SKM-1 (cell line): ENCODE data around the gene ATAD3C.
"Not testable (repeated sequence)": the region's sequence is repeated elsewhere in the genome, so short reads cannot be mapped to it uniquely, and the experiment has no call there.

Source experiments
- DNase-seq: peaks from one replicate; lab custom pipeline; 2025; ENCODE audit not compliant: unreplicated experiment; lab: John Stamatoyannopoulos, UW

The ATAD3C gene, protein sequence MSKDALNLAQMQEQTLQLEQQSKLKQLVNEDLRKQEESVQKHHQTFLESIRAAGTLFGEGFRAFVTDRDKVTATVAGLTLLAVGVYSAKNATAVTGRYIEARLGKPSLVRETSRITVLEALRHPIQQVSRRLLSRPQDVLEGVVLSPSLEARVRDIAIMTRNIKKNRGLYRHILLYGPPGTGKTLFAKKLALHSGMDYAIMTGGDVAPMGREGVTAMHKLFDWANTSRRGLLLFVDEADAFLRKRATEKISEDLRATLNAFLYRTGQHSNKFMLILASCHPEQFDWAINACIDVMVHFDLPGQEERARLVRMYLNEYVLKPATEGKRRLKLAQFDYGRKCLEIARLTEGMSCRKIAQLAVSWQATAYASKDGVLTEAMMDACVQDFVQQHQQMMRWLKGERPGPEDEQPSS

DNA sequence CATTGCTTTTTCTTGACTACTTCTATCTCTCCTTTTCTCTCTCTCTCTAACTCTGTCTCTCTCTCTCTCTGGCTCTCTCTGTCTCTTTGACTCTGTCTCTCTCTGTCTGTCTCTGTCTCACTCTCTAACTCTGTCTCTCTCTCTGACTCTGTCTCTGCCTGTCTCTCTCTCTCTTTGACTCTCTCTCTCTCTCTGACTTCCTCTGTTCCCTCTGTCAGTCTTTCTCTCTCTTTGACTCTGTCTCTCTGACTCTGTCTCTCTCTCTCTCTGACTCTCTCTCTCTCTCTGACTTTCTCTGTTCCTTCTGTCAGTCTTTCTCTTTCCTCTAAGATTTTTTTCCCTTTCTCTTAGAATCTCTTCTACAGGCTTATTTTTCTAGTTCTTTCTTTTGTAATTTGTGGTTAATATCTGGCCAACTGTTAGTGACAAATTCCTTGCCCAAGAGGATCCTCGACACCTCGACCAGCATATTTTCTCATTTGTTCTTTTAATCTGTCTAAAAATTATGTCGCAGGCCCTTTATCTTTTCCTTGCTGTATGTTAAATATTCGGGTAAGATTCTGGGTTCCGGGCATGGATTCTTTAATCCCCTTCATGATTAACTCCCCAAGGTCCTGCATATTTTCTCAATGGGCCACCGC lies at the start of gene ATAD3C:
Gene ATAD3C (plus strand): TSS at position 591 of the 641 bp plus-strand sequence. CDS start 995 bp downstream, outside the sequence.
- DNase-seq = no peak

DNA sequence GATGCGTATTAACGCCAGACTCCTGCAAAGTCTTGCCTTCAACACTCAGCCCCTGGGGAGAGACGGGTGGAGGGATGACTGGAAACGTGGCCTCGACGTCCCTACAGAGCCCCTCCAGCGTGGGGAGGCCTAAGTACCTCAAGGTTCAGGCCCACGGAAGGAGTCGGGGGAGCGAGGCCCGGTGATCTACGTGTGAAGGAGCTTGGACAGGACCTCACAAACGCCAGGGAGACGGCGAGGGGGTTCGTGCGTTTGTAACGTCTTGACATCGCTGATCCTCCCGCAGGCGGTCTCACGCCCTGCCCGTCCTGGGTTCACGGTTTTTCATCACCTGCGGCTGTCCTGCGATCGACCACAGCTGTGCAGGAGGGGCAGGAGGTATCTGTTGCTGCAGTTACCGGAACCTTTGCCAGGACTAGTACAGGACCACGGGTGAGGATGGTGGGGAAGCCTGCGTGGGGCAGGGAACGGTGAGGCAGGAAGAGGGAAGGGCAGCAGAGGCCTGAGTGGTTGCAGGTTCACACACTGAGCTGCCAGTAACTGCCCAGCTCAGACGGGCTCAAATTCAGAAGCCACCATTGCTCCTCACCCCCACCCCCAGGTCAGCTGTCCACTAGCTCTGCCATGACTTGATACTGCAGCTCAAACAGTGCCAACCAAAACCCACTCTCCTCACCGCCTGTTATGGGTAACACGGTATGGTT lies 49.5 kb upstream of the ATAD3C start:
- DNase-seq = no peak

DNA sequence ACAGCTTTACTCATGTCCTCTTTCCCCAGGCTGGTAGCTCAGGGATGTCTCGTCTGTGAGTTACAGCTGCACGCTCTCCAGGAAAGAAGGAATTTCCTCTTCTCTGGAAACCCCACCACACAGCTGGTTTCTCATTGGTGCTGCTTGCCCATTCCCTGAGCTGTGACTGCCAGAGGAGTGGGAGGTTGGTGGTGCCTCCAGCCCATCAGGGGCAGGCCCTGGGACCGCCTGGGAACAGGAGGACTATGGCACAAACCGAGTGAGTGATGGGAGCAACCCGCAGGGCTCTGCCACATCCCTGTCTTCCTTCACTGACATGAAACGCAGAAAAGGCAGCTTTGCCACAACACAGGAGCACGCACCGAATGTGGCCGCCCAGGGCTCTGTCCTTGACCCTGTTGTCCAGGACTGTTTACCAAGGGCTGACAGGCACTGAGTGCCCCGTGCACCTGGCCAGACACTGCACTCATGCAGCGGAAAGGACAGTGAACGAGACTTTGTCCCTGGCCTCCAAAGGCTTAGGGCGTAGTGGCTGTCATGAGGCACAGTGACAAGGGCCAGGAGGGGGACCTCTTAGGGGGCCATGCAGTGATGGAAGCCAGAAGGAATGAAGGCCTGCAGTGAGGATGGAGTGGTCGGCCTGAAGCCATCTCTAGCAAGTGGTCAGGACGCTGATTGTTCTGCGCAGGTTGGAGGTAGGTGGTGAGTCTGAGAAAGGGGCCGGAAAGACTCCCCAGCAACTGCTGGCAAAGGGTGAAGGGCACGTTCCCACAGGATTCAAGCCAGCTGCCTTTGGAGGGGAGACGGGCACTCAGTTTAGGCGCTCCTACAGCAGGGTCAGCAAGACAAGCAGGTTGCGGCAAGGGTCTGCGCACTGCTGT lies 48.7 kb upstream of the ATAD3C start:
- DNase-seq = no peak

DNA sequence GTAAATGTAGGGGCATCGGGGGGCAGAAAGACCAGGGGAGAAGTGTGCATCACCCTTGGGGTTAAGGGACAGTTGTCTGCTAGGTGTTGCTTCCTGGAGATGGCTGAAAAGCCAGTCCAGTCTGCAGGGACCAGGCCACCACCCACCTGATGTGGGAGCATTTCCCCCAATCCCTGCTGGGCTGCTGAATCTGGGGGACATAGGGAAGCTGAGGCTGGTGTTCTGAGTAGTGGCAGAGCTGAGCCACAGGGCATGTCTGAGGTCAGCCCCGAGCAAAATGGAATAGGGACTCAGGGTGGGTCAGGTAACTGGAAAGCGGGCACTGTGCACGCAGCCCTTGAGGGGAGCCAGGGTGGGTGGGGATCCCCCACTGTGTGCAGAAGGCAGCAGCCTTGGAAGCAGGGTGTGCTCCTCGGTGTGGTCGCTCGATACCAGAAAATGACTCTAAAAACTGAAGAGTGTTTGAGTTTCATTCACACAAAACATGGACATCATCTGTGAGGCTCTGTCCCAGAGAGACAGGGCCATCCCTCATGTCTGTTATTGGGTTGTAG lies 48.0 kb upstream of the ATAD3C start:
- DNase-seq = no peak

DNA sequence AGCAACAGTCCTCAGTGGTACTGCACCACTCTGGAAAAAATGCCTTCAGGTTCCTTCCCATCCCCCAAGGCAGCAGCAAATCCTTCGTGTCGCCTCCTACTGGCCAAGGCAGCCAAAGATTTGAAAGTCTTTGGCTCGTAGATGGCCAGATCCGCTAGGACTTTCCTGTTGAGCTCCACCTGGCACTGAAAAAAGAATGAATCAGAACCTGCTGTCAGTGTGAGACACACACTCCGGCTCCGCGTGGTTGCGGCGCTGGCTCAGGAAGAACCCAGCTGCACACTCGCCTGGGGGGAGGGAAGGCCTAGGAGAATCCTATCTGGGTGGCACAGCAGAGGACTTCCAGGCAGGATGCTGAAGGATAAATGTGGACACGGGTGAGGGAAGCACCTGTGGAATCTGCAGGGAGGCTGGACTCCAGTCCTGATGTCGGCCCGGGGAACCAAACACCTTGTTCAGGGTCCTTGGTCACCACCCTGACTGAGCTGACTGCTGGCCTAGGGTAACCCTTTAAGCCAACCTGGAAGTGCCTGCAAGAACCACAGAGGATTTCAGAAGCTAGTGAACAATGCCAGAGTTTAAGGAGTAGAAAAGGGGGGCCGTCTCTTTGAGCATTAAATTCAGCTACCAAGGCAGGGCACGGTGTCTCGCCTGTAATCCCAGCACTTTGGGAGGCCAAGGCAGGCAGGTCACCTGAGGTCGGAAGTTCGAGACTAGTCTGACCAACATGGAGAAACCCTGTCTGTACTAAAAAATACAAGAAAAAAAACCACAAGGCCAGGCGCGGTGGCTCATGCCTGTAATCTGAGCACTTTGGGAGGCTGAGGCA lies 47.2 kb upstream of the ATAD3C start:
- DNase-seq = peak; percentile 33

DNA sequence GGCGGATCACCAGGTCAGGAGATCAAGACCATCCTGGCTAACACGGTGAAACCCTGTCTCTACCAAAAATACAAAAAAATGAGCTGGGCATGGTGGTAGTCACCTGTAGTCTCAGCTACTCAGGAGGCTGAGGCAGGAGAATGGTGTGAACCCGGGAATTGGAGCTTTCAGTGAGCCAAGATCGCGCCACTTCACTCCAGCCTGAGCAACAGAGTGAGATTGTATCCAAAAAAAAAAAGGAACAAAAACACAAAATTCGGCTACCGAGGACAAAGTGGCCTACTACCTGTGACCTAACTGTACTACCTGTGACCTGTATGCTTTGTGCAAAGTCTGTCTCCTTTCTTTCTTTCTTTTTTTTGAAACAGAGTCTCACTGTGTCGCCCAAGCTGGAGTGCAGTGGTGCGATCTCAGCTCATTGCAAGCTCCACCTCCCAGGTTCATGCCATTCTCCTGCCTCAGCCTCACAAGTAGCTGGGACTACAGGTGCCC lies 46.5 kb upstream of the ATAD3C start:
- DNase-seq = not testable (repeated sequence)

DNA sequence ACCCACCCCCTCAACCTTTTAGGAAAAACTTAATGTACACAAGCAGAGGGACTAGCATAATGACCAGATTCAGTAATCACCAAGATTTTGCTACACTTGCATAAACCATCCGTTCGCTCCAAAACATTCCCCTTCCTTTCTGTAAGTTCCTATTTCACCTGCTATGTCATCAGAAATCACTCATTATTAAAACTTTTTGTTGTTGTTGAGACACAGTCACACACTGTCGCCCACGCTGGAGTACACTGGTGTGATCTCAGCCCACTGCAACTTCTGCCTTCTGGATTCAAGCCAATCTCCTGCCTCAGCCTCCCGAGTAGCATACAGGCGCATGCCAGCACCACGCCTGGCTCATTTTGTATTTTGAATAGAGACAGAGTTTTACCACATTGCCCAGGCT lies 45.8 kb upstream of the ATAD3C start:
- DNase-seq = no peak

DNA sequence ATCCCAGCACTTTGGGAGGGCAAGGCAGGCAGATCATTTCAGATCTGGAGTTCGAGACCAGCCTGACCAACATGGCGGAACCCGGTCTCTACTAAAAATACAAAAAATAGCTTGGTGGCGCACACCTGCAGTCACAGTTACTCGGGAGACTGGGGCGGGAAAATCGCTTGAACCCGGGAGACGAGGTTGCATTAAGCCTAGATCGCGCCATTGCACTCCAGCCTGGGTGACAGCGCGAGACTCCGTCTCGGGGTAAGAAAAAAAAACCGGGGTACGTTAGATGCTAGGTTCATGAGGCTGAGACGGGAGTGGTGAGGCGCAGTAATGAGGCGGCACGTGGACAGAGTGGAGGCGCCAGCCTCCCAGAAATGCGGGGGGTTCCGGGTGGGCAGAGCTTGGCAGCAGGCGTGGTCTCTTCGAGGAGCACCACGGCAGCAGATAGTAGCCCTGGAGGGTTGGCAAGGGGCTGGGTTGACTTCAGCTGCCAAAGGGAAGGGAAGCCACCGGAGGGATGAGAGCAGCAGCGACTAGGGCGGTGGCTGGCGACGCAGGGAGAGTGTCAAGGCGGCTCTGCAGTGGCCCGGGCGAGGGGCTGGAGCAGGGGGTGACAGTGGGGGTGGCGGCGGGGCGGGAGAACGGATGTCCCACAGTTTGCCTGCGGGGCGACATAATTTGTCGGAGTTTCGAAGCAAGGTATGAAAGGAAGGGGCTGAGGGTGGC lies 43.2 kb upstream of the ATAD3C start:
- DNase-seq = no peak

DNA sequence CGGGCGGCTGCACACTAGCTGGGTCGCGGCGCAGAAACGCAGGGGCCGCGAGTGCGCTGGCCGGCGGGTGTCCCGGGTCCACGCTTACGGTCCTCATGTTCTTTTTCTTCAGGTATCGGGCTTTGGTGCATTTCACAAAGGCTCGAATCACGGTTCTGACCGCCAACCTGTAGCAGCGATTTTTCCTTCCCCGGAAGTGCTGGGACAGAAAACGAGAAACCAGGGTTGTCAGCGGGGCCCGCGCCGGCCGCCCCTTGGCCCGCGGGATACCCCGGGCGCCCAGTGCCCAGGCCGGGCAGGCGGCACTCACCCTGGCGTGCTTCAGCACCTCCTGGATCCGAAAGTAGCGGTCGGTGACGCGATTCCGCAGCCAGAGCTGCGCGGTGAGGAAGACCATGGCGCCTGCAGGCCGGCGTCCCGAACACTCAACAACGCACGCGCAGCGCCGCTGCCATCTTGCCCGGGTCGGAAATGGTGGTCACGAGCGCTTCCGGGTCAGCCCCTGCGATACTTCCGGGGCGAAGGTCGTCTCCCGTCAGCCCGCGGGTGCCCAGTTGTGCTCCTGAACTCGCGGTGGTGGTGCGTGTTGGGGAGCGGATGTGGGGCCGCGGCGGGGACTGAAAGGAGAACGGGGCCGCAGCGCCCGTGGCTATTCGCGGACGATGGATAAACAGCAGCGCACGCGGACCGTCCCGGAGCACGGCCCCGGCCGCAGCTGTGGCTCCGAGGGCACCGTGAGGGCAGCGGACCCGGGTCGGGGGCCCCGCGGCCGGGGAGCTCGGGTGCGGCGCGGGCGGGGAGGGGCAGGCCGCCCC lies 42.5 kb upstream of the ATAD3C start, which contains the start of gene MRPL20:
Gene MRPL20 (minus strand): TSS at position 473 of the 815 bp plus-strand sequence. CDS start 76 bp downstream, at position 397.
- DNase-seq = peak; percentile 61

DNA sequence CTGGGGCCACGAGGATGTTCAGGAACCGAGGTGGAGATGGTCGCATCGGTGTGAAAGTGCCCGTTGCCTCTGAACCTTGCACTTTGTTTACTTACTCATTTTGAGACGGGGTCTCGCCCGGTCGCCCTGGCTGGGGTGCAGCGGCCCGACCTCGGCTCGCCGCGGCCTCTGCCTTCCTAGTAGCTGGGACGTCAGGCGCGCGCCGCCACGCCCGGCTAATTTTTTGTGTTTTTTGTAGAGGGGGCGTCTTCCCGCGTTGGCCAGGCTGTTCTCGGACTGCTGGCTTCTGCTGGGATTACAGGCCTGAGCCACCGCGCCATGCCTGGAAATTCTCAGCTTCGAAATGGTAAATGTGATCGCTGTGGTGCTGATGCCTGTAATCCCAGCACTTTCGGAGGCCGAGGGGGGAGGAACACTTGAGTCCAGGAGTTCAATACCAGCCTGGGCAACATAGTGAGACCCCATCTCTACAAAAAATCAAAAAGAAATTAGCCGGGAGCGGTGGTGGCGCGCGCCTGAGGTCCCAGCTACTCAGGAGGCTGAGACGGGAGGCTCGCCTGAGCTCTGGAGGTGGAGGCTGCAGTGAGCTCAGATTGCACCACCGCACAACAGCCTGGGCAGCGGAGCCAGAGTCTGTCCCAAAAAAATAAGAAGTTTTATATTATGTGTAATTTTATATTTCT lies 41.7 kb upstream of the ATAD3C start:
- DNase-seq = no peak

DNA sequence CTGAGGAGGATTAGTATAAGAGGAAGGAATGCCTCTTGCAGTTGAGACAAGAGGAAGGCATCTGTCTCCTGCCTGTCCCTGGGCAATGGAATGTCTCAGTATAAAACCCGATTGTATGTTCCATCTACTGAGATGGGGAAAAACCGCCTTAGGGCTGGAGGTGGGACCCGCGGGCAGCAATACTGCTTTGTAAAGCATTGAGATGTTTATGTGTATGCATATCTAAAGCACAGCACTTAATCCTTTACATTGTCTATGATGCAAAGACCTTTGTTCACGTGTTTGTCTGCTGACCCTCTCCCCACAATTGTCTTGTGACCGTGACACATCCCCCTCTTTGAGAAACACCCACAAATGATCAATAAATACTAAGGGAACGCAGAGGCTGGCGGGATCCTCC lies 39.3 kb upstream of the ATAD3C start:
- DNase-seq = not testable (repeated sequence)

DNA sequence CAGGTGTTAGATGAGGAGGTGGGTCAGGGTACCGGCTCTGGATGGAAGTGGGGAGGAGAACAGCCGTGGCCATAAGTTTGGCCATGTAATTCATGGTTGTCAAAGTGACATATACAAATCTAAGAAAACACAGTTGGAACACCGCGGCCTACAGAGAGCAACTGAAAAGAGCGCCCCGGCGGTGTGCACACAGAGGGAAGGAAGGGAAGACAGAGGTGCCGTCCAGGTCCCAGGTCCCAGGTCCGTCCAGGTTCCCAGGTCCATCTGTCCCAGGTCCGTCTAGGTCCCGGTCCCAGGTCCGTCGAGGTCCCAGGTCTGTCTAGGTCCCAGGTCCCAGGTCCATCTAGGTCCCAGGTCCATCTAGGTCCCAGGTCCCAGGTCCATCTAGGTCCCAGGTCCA lies 37.9 kb upstream of the ATAD3C start:
- no peak for DNase-seq

DNA sequence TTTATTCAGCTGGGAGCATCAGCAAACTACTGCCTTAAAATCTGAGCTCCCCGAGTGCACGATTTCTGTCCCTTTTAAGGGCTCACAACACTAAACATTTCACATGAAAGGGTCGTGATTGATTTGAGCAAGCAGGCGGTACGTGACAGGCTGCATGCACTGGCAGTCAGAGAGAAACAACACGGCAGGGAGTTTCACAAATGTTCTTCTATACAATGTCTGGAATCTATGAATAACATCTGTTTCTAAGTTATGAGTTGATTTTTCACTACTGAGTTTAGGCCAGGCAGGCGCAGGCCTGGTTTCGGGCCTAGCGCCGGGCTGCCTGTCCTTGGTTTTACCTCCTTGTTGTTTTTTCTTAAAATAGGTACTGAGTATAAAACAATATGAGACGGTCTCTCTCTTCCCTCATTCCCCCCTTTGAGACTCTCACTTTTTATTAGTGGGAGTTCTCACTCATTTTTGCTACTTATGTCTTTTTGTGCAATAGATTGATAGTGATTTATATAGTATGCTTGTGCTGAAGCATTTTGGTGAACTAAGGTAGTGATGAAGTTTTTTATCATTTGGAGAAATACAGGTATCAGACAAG lies 37.1 kb upstream of the ATAD3C start:
- DNase-seq = not testable (repeated sequence)

DNA sequence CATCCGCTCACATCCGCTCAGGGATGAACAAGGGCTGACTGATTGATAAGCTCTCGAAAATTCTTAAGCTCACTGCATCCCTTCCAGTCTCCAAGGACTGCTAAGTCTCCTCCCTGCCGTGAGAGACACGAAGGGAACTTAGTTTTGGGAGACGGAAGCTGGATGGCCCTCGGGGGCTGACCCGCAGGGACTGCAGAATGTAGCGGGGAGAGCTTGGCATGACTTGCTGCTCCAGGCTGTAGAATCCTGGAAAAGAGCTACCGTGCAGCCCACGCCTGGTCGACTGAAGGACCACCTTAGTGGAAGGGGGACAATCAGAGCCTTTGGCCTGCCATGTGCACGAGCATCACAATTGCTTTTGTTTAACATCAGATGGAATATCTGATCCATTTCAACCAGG lies 33.7 kb upstream of the ATAD3C start:
- no peak for DNase-seq

DNA sequence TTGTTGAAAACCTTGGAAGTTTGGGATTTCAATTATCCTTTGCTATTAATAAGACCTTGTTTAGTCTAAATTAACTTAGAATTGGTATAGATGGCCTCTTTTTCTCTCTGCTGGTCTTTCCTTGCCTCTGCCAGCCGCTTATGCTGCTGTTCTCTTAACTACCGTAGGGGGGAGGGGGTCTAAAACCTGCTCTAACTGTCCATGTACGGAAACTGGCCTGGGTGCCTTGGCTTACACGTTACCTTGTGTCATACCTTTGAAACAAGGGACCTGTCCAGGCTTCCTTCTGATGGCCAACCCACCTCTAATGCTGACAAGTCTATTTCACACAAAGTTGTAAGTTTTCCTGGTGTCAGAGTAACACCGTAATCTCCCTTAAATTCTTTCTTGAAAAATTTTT lies 32.1 kb upstream of the ATAD3C start:
- not testable (repeated sequence) for DNase-seq

DNA sequence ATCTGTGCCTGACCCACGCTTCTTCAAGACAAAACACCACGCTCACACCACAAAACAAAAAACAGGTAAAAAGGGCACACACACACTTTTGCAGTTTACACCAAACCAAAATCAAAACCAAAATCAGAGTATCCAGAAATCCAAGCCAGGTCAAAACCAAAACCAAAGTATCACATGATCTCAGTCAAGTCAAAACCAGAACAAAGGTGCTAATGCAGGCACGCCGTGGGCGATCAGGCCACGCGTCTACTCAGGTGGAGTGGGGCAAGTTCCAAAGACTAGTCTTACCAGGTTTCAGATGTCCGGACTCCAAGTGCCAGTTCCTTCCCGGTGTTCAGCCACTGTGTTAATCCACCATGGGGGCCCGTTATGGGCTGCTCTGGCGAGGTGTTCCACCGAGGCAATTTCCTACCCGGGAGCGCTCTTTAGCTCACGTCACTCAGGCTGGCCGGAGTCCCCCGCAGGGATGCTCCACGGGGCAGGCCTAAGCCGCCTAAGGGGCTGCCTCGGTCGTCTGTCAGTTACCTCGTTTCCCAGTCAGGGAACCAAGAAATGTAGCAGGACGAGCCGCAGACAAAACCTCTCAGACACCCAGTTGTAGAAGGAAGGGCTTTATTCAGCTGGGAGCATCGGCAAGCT lies 31.5 kb upstream of the ATAD3C start:
- not testable (repeated sequence) for DNase-seq
